H9 (cell line): ENCODE measurements around the gene HIPK3. TPM values are rescaled to one million over a fixed set of nuclear protein-coding genes. Genes with fewer than 3 reads are reported as not detected.

Experiments
- DNase-seq: peaks from one replicate; pipeline ENCODE4 v3.0.0-alpha.2; 2017
- H2AFZ ChIP-seq: one replicate; pipeline ENCODE4 v1.6.1; 2013; ENCODE audit warnings: mild to moderate bottlenecking, low read length, control low read depth, moderate library complexity
- H2AK5ac ChIP-seq: 2 replicates; pipeline ENCODE4 v1.6.1; 2013; ENCODE audit warnings: low read length, control low read depth, mixed read lengths; ENCODE audit not compliant: insufficient read length
- H2BK120ac ChIP-seq: one replicate; pipeline ENCODE4 v1.6.1; 2013; ENCODE audit warnings: low read depth, mild to moderate bottlenecking, low read length, control low read depth, inconsistent platforms; ENCODE audit not compliant: poor library complexity, severe bottlenecking
- H2BK12ac ChIP-seq: 2 replicates; pipeline ENCODE4 v1.6.1; 2013; ENCODE audit warnings: low read length, control low read depth, mixed read lengths, low read depth; ENCODE audit not compliant: insufficient read length
- H2BK15ac ChIP-seq: 2 replicates; pipeline ENCODE4 v1.6.1; 2013; ENCODE audit warnings: low read depth, low read length, control low read depth
- H2BK20ac ChIP-seq: one replicate; pipeline ENCODE4 v1.6.1; 2013; ENCODE audit warnings: low read depth, mild to moderate bottlenecking, low read length, control low read depth, inconsistent platforms; ENCODE audit not compliant: poor library complexity, severe bottlenecking
- H2BK5ac ChIP-seq: 2 replicates; pipeline ENCODE4 v1.6.1; 2013; ENCODE audit warnings: low read length, control low read depth, mixed read lengths; ENCODE audit not compliant: insufficient read length
- H3K14ac ChIP-seq: 2 replicates; pipeline ENCODE4 v1.6.1; 2013; ENCODE audit warnings: low read length, control low read depth; ENCODE audit not compliant: insufficient read depth
- H3K18ac ChIP-seq: 2 replicates; pipeline ENCODE4 v1.6.1; 2013; ENCODE audit warnings: low read depth, mild to moderate bottlenecking, mixed read lengths, low read length, control low read depth; ENCODE audit not compliant: insufficient read length
- H3K23ac ChIP-seq: 2 replicates; pipeline ENCODE4 v1.6.1; 2013; ENCODE audit warnings: low read length, control low read depth, mixed read lengths, low read depth; ENCODE audit not compliant: insufficient read length
- H3K23me2 ChIP-seq: 2 replicates; pipeline ENCODE4 v1.6.1; 2013; ENCODE audit warnings: low read depth, mild to moderate bottlenecking, mixed read lengths, low read length, control low read depth; ENCODE audit not compliant: insufficient read length, poor library complexity, severe bottlenecking
- H3K27ac ChIP-seq: 2 replicates; pipeline ENCODE4 v1.5.1; 2013; ENCODE audit warnings: low read length, control low read depth, mixed read lengths, low read depth; ENCODE audit not compliant: insufficient read length
- H3K27me3 ChIP-seq: 2 replicates; pipeline ENCODE4 v1.6.1; 2013; ENCODE audit warnings: low read length, control low read depth, inconsistent platforms; ENCODE audit not compliant: insufficient read depth
- H3K4ac ChIP-seq: 2 replicates; pipeline ENCODE4 v1.6.1; 2013; ENCODE audit warnings: low read depth, mild to moderate bottlenecking, control low read depth, inconsistent platforms, low read length, moderate library complexity
- H3K4me1 ChIP-seq: 2 replicates; pipeline ENCODE4 v1.6.1; 2013; ENCODE audit warnings: low read length, control low read depth, inconsistent platforms; ENCODE audit not compliant: insufficient read depth
- H3K4me2 ChIP-seq: 2 replicates; pipeline ENCODE4 v1.6.1; 2013; ENCODE audit warnings: low read length, control low read depth, mixed read lengths; ENCODE audit not compliant: insufficient read length, insufficient read depth
- H3K56ac ChIP-seq: 2 replicates; pipeline ENCODE4 v1.6.1; 2013; ENCODE audit warnings: low read depth, mild to moderate bottlenecking, mixed read lengths, low read length, control low read depth; ENCODE audit not compliant: insufficient read length
- H3K79me1 ChIP-seq: 2 replicates; pipeline ENCODE4 v1.6.1; 2013; ENCODE audit warnings: low read depth, mild to moderate bottlenecking, moderate library complexity, low read length, control low read depth, inconsistent platforms; ENCODE audit not compliant: insufficient read depth, poor library complexity, severe bottlenecking
- H3K79me2 ChIP-seq: 2 replicates; pipeline ENCODE4 v1.6.1; 2013; ENCODE audit warnings: low read length, control low read depth, inconsistent platforms; ENCODE audit not compliant: insufficient read depth
- H3K9ac ChIP-seq: 2 replicates; pipeline ENCODE4 v1.6.1; 2013; ENCODE audit warnings: low read length, control low read depth, mixed read lengths; ENCODE audit not compliant: insufficient read length; ENCODE audit errors: extremely low read depth
- H3K9me3 ChIP-seq: one replicate; pipeline ENCODE4 v1.6.1; 2013; ENCODE audit warnings: low read depth, low read length, inconsistent platforms; ENCODE audit not compliant: control insufficient read depth
- H3T11ph ChIP-seq: one replicate; pipeline ENCODE4 v1.6.1; 2013; ENCODE audit warnings: mild to moderate bottlenecking, low read length, control low read depth, inconsistent platforms
- H4K20me1 ChIP-seq: one replicate; pipeline ENCODE4 v1.6.1; 2013; ENCODE audit not compliant: control insufficient read depth, insufficient read length, insufficient read depth
- H4K5ac ChIP-seq: 2 replicates; pipeline ENCODE4 v1.6.1; 2013; ENCODE audit warnings: low read depth, mild to moderate bottlenecking, mixed read lengths, low read length, control low read depth; ENCODE audit not compliant: insufficient read length
- H4K8ac ChIP-seq: replicated peaks from 2 replicates; pipeline ENCODE4 v1.6.1; 2013; ENCODE audit warnings: low read length, control low read depth, mixed read lengths, low read depth; ENCODE audit not compliant: insufficient read length
- H4K91ac ChIP-seq: 2 replicates; pipeline ENCODE4 v1.6.1; 2013; ENCODE audit warnings: low read depth, mild to moderate bottlenecking, moderate library complexity, mixed read lengths, low read length, control low read depth; ENCODE audit not compliant: insufficient read length
- H3K27ac Mint-ChIP-seq, 3 experiments: 2 replicates in 2 of 3; 3 replicates in 1 of 3; pipeline ENCODE4 v1.8.0; 2020 to 2021; ENCODE audit warnings: mixed read lengths in 3 of 3, mild to moderate bottlenecking in 1 of 3, moderate library complexity in 1 of 3
- H3K27me3 Mint-ChIP-seq: 2 replicates; pipeline ENCODE4 v1.8.0; 2021; ENCODE audit warnings: low read depth, mild to moderate bottlenecking, moderate library complexity, mixed read lengths
- H3K36me3 Mint-ChIP-seq, 3 experiments: 2 replicates in 2 of 3; 3 replicates in 1 of 3; pipeline ENCODE4 v1.8.0; 2020 to 2021; ENCODE audit warnings: low read depth in 3 of 3, mixed read lengths in 3 of 3; ENCODE audit not compliant: insufficient read depth in 1 of 3
- H3K4me1 Mint-ChIP-seq, 2 experiments: 2 replicates each; pipeline ENCODE4 v1.8.0; 2020; ENCODE audit warnings: mixed read lengths in 2 of 2
- H3K4me3 Mint-ChIP-seq, 2 experiments: 2 replicates in 1 of 2; 3 replicates in 1 of 2; pipeline ENCODE4 v1.8.0; 2020 to 2021; ENCODE audit warnings: mild to moderate bottlenecking in 2 of 2, mixed read lengths in 2 of 2, moderate library complexity in 1 of 2
- H3K9me3 Mint-ChIP-seq, 2 experiments: 2 replicates in 1 of 2; 3 replicates in 1 of 2; pipeline ENCODE4 v1.8.0; 2020; ENCODE audit warnings: mild to moderate bottlenecking in 2 of 2, mixed read lengths in 2 of 2, moderate library complexity in 1 of 2
- WGBS: extraction: QIAGEN DNeasy Blood & Tissue Kit; methylation state at CpG from one replicate; pipeline ENCODE4 v1.1.7; 2013; ENCODE audit warnings: missing lambda C conversion rate, low lambda C conversion rate, mixed read lengths; ENCODE audit not compliant: insufficient read length; ENCODE audit errors: extremely low coverage; 5-methylcytosine and 5-hydroxymethylcytosine counted together
- total RNA-seq: library from RNA; stranded (reverse); gene quantifications from 2 replicates; pipeline ENCODE4 v1.2.1, GENCODE V29; 2021
- TF ChIP-seq, protein P1 (sequence below): fragments of 200-600 bp; sonication (generic); conservative IDR thresholded peaks from 3 replicates; pipeline ENCODE4 v1.8.0; 2021; ENCODE audit warnings: antibody characterized with exemption, mild to moderate bottlenecking

HIPK3 gene
- total RNA-seq, 1 experiment from 2014 or later, result 23.4 TPM

DNA sequence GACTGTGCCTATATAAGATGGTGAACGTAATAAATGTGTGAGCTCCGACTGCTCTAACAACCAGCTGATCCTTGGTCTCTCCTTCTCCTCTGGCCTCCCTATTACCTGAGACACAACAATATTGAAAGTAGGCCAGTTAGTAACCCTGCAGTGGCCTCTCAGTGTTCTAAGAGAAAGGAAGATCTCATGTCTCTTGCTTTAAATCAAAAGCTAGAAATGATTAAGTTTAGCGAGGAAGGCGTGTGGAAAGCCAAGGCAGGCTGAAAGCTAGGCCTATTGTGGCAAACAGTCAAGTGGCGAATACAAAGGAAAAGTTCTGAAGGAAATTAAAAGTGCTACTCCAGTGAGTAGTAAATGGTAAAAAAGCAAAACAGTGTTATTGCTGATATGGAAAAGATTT is 39.5 kb downstream of the HIPK3 start:
- WGBS, result no CpG with 5 or more reads among the region's 5 CpGs
- Histone ChIP-seq H2BK5ac (no peak overlapping the region), H3K18ac (no peak overlapping the region), H3K27ac (no peak overlapping the region), H4K5ac (no peak overlapping the region), H3K79me2 (no peaks in the 10 kb centered on the region; the same call in 1 of the 2 replicates), H3K4me2 (no peak overlapping the region), H3K23ac (no peak overlapping the region), H3K23me2 (no peaks in the 10 kb centered on the region), H3K79me1 (no peaks in the 10 kb centered on the region), H3K14ac (no peak overlapping the region), H4K91ac (no peak overlapping the region), H3T11ph (no peak overlapping the region), H3K27me3 (no peaks in the 10 kb centered on the region), H4K8ac (no peak overlapping the region), H3K9me3 (no peaks in the 10 kb centered on the region), H2BK120ac (no peak overlapping the region), H2AFZ (no peak overlapping the region), H2BK12ac (no peak overlapping the region), H3K56ac (no peak overlapping the region), H2BK15ac (no peak overlapping the region), H3K4ac (no peak overlapping the region), H3K4me1 (no peaks in the 10 kb centered on the region), H2AK5ac (no peak overlapping the region), H3K9ac (no peak overlapping the region), H2BK20ac (no peak overlapping the region), H4K20me1 (no peaks in the 10 kb centered on the region)
- Mint-ChIP-seq H3K27me3 (no peaks in the 10 kb centered on the region; the same call in 1 of the 2 replicates), H3K4me3 (no peak overlapping the region), H3K4me1 (no peaks in the 10 kb centered on the region), H3K9me3 (peaks cover 3% of the 10 kb centered on the region in 2 experiments; a peak in 4 of 5 replicates), H3K36me3 (peaks cover 6 to 23% (median 8%) of the 10 kb centered on the region in 3 experiments; a peak in 6 of 7 replicates), H3K27ac (0 out of 7 replicates have a peak overlapping the region, but pooled peaks of 1 of the 3 experiments have one; percentile 13)
- no peak for DNase-seq
- TF ChIP-seq, protein P1, sequence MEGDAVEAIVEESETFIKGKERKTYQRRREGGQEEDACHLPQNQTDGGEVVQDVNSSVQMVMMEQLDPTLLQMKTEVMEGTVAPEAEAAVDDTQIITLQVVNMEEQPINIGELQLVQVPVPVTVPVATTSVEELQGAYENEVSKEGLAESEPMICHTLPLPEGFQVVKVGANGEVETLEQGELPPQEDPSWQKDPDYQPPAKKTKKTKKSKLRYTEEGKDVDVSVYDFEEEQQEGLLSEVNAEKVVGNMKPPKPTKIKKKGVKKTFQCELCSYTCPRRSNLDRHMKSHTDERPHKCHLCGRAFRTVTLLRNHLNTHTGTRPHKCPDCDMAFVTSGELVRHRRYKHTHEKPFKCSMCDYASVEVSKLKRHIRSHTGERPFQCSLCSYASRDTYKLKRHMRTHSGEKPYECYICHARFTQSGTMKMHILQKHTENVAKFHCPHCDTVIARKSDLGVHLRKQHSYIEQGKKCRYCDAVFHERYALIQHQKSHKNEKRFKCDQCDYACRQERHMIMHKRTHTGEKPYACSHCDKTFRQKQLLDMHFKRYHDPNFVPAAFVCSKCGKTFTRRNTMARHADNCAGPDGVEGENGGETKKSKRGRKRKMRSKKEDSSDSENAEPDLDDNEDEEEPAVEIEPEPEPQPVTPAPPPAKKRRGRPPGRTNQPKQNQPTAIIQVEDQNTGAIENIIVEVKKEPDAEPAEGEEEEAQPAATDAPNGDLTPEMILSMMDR, result no peak
